Vagina (tissue), 2 donors: ENCODE measurements around the gene ARMH2. TPM values are rescaled to one million over a fixed set of nuclear protein-coding genes. Genes with fewer than 3 reads are reported as not detected.

Experiments
- DNase-seq, 2 donors: peaks; one replicate each; pipeline ENCODE4 v3.0.0-alpha.2; 2017; ENCODE audit errors: extremely low spot score in 2 of 2
- H3K27ac ChIP-seq: fragments of 200-600 bp; sonication (generic); one replicate; pipeline ENCODE4 v1.5.1; 2019
- H3K27me3 ChIP-seq: fragments of 200-600 bp; sonication (generic); one replicate; pipeline ENCODE4 v1.5.1; 2019
- H3K36me3 ChIP-seq, 2 donors: fragments of 200-600 bp; sonication (generic); one replicate each; pipeline ENCODE4 v1.5.1; 2017 to 2019
- H3K4me1 ChIP-seq: fragments of 200-600 bp; sonication (generic); one replicate; pipeline ENCODE4 v1.5.1; 2019
- H3K4me3 ChIP-seq, 2 donors: fragments of 200-600 bp; sonication (generic); 1 replicate in 1 of 2; 2 replicates in 1 of 2; pipeline ENCODE4 v1.5.1; 2016 to 2019
- H3K9me3 ChIP-seq: fragments of 200-600 bp; sonication (generic); one replicate; pipeline ENCODE4 v1.5.1; 2019
- POLR2A ChIP-seq, 2 donors: fragments of 450-650 bp; IDR thresholded peaks; one replicate each; pipeline ENCODE4 v1.6.1; 2017; ENCODE audit warnings: antibody characterized with exemption in 2 of 2, mild to moderate bottlenecking in 2 of 2, moderate library complexity in 2 of 2
- POLR2AphosphoS5 ChIP-seq, 2 donors: sonication (generic); formaldehyde crosslinking; IDR thresholded peaks; one replicate each; pipeline ENCODE4 v1.9.0; 2017; ENCODE audit warnings: antibody characterized with exemption in 2 of 2, mild to moderate bottlenecking in 2 of 2, low read depth in 1 of 2; ENCODE audit not compliant: insufficient read depth in 1 of 2
- intact Hi-C: fragments of 100-400 bp; cut with DNase I; formaldehyde crosslinking; loops from one replicate; pipeline ENCODE4 v1.15.1; 2023
- total RNA-seq: library from RNA; depleted of rRNA; stranded (reverse); fragments of >200 nt; gene quantifications from one replicate; pipeline ENCODE4 v1.2.3, GENCODE V29; 2016
- TF ChIP-seq, protein P1 (sequence below), 3 experiments: fragments of 450-650 bp in 2 of 3; fragments of 200-600 bp in 1 of 3; sonication (generic) in 1 of 3; IDR thresholded peaks; one replicate each; pipeline ENCODE4 v1.5.1; 2017 to 2019; ENCODE audit warnings: antibody characterized with exemption in 3 of 3, mild to moderate bottlenecking in 2 of 3, moderate library complexity in 2 of 3

Gene ARMH2
- total RNA-seq, 1 donor from 2014 or later: not detected

GRCh38 chr6:24822696-24823095 lies 24.0 kb upstream of the ARMH2 start:
- Histone ChIP-seq H3K4me3 (no peak overlapping the region), H3K27ac (no peak overlapping the region), H3K27me3 (no peaks in the 10 kb centered on the region), H3K4me1 (no peaks in the 10 kb centered on the region), H3K9me3 (no peaks in the 10 kb centered on the region), H3K36me3 (peaks cover 0 to 18% of the 10 kb centered on the region in 2 donors)
- TF ChIP-seq, protein P1, sequence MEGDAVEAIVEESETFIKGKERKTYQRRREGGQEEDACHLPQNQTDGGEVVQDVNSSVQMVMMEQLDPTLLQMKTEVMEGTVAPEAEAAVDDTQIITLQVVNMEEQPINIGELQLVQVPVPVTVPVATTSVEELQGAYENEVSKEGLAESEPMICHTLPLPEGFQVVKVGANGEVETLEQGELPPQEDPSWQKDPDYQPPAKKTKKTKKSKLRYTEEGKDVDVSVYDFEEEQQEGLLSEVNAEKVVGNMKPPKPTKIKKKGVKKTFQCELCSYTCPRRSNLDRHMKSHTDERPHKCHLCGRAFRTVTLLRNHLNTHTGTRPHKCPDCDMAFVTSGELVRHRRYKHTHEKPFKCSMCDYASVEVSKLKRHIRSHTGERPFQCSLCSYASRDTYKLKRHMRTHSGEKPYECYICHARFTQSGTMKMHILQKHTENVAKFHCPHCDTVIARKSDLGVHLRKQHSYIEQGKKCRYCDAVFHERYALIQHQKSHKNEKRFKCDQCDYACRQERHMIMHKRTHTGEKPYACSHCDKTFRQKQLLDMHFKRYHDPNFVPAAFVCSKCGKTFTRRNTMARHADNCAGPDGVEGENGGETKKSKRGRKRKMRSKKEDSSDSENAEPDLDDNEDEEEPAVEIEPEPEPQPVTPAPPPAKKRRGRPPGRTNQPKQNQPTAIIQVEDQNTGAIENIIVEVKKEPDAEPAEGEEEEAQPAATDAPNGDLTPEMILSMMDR (IDR thresholded peaks at IDR 0.05): no peak
- TF ChIP-seq POLR2AphosphoS5 (IDR thresholded peaks at IDR 0.05; ENCODE audit: insufficient read depth in 1 of 2, low read depth in 1 of 2) (no peak), POLR2A (IDR thresholded peaks at IDR 0.05) (no peak)
- DNase-seq: no peak
- intact Hi-C loops: no loop called here

GRCh38 chr6:24821860-24822444 lies 23.2 kb upstream of the ARMH2 start:
- DNase-seq: no peak
- H3K9me3 ChIP-seq: no peaks in the 10 kb centered on the region
- intact Hi-C loops: no loop called here
- peaks cover 0 to 14% of the 10 kb centered on the region in 2 donors for H3K36me3 ChIP-seq
- H3K4me1 ChIP-seq: no peaks in the 10 kb centered on the region
- no peaks in the 10 kb centered on the region for H3K27me3 ChIP-seq
- TF ChIP-seq, protein P1 (IDR thresholded peaks at IDR 0.05): no peak
- no peak for TF ChIP-seq POLR2AphosphoS5 (IDR thresholded peaks at IDR 0.05; ENCODE audit: insufficient read depth in 1 of 2, low read depth in 1 of 2)
- TF ChIP-seq POLR2A (IDR thresholded peaks at IDR 0.05): no peak
- no peak overlapping the region for H3K4me3 ChIP-seq
- H3K27ac ChIP-seq: no peak overlapping the region

DNA sequence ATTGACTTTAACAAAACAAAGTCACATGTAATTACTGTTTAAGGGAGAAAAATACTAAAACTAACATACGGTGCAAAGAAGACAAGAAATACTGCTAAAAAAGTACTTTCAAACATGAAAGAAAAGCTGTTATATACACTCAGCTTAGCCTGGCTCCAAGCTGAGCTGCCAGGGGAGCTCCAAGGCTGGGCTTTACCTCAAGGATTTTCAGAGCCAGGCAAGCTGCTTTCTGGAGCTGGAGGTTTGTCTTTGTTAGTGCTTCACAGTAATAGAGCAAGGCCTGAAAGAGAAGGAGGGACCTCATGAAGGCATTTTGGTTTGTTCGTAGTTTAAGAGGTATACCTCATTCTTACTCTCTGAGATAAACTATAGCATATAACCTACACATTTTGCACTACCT lies 19.6 kb upstream of the ARMH2 start:
- no peaks in the 10 kb centered on the region for H3K36me3 ChIP-seq

GRCh38 chr6:24809728-24810127 lies 11.0 kb upstream of the ARMH2 start:
- intact Hi-C loops: no loop called here
- peaks cover 0 to 25% of the 10 kb centered on the region in 2 donors for H3K36me3 ChIP-seq
- no peak for DNase-seq
- H3K4me1 ChIP-seq: no peaks in the 10 kb centered on the region
- TF ChIP-seq POLR2AphosphoS5 (IDR thresholded peaks at IDR 0.05; ENCODE audit: insufficient read depth in 1 of 2, low read depth in 1 of 2) (no peak), POLR2A (IDR thresholded peaks at IDR 0.05) (no peak)
- TF ChIP-seq, protein P1 (IDR thresholded peaks at IDR 0.05): no peak
- no peaks in the 10 kb centered on the region for H3K27me3 ChIP-seq
- no peaks in the 10 kb centered on the region for H3K9me3 ChIP-seq
- no peak overlapping the region for H3K27ac ChIP-seq
- H3K4me3 ChIP-seq: no peak overlapping the region

More for the DNA sequence above, 19.6 kb upstream of the ARMH2 start:
- TF ChIP-seq, protein P1 (IDR thresholded peaks at IDR 0.05): no peak
- TF ChIP-seq POLR2AphosphoS5 (IDR thresholded peaks at IDR 0.05; ENCODE audit: insufficient read depth in 1 of 2, low read depth in 1 of 2) (no peak), POLR2A (IDR thresholded peaks at IDR 0.05) (no peak)
- intact Hi-C loops: no loop called here
- H3K9me3 ChIP-seq: no peaks in the 10 kb centered on the region
- no peaks in the 10 kb centered on the region for H3K27me3 ChIP-seq
- no peak overlapping the region for H3K4me3 ChIP-seq
- H3K4me1 ChIP-seq: no peaks in the 10 kb centered on the region
- no peak overlapping the region for H3K27ac ChIP-seq
- no peak for DNase-seq

DNA sequence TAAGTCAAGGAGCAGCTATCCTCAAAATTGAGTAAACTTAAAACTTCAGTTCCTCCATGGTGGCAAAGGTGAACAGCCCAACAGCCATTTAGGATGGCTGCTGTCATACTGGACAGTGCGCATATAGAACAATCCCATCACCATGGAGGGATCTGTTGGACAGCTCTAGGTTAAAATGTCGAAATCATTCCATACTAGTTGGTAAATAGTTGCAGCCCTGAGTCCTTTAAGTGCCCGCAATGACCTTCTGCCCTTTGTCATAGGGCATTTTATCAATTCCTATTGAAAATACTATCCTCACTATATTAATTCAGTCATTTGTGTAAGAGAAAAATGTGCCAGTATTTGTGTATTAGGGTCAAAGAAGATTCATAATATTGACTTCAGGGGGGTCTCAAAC lies 8.9 kb upstream of the ARMH2 start:
- TF ChIP-seq, protein P1 (IDR thresholded peaks at IDR 0.05): no peak
- TF ChIP-seq POLR2AphosphoS5 (IDR thresholded peaks at IDR 0.05; ENCODE audit: insufficient read depth in 1 of 2, low read depth in 1 of 2): no peak
- no peak for TF ChIP-seq POLR2A (IDR thresholded peaks at IDR 0.05)
- H3K27ac ChIP-seq: no peak overlapping the region
- no peak for DNase-seq
- no peaks in the 10 kb centered on the region for H3K4me1 ChIP-seq
- intact Hi-C loops: no loop called here
- no peaks in the 10 kb centered on the region for H3K9me3 ChIP-seq
- H3K27me3 ChIP-seq: no peaks in the 10 kb centered on the region
- H3K4me3 ChIP-seq: no peak overlapping the region
- H3K36me3 ChIP-seq: peaks cover 0 to 25% of the 10 kb centered on the region in 2 donors
